Spleen (tissue), 11 donors: ENCODE data around the gene PBOV1. TPM values are rescaled to one million over a fixed set of nuclear protein-coding genes. Genes with fewer than 3 reads are reported as not detected.

Source experiments
- DNase-seq: peaks from one replicate; pipeline ENCODE4 v3.0.0-alpha.2; 2020
- H3K27ac ChIP-seq, 8 donors: fragments of 200-600 bp; sonication (generic) in 7 of 8; 1 replicate in 4 of 8; 2 replicates in 4 of 8; pipeline versions ENCODE4 v1.5.0 to v1.8.0; 2016 to 2021; ENCODE audit warnings: inconsistent platforms in 4 of 8, mild to moderate bottlenecking in 4 of 8, moderate library complexity in 1 of 8
- H3K27me3 ChIP-seq, 7 donors: fragments of 200-600 bp; sonication (generic) in 6 of 7; replicated peaks in 1 of 7; 1 replicate in 4 of 7; 2 replicates in 3 of 7; pipeline versions ENCODE4 v1.5.0 to v1.8.0; 2016 to 2021; ENCODE audit warnings: inconsistent platforms in 3 of 7, mild to moderate bottlenecking in 1 of 7
- H3K36me3 ChIP-seq, 6 donors: fragments of 200-600 bp; sonication (generic) in 5 of 6; 1 replicate in 4 of 6; 2 replicates in 2 of 6; pipeline versions ENCODE4 v1.5.0 to v1.8.0; 2016 to 2021; ENCODE audit warnings: inconsistent platforms in 2 of 6
- H3K4me1 ChIP-seq, 6 donors: fragments of 200-600 bp; sonication (generic) in 5 of 6; 1 replicate in 3 of 6; 2 replicates in 3 of 6; pipeline versions ENCODE4 v1.5.0 to v1.8.0; 2016 to 2021; ENCODE audit warnings: inconsistent platforms in 3 of 6
- H3K4me3 ChIP-seq, 8 donors: fragments of 200-600 bp; sonication (generic) in 7 of 8; 1 replicate in 4 of 8; 2 replicates in 4 of 8; pipeline versions ENCODE4 v1.5.0 to v1.8.0; 2016 to 2021; ENCODE audit warnings: inconsistent platforms in 4 of 8, mild to moderate bottlenecking in 4 of 8, moderate library complexity in 2 of 8
- H3K9me3 ChIP-seq, 8 donors: fragments of 200-600 bp; sonication (generic) in 7 of 8; 1 replicate in 4 of 8; 2 replicates in 4 of 8; pipeline versions ENCODE4 v1.5.0 to v1.8.0; 2016 to 2021; ENCODE audit warnings: inconsistent platforms in 4 of 8
- CTCF ChIP-seq, 11 experiments: fragments of 200-600 bp in 7 of 11; fragments of 450-650 bp in 4 of 11; sonication (generic) in 4 of 11; IDR thresholded peaks in 8 of 11; conservative IDR thresholded peaks in 3 of 11; 1 replicate in 7 of 11; 2 replicates in 4 of 11; pipeline versions ENCODE4 v1.4.0 to v1.8.0; 2016 to 2021; ENCODE audit warnings: antibody characterized with exemption in 11 of 11, inconsistent platforms in 4 of 11, mild to moderate bottlenecking in 1 of 11
- POLR2A ChIP-seq, 3 donors: fragments of 450-650 bp; IDR thresholded peaks; one replicate each; pipeline ENCODE4 v1.5.1; 2017; ENCODE audit warnings: antibody characterized with exemption in 3 of 3, mild to moderate bottlenecking in 1 of 3
- POLR2AphosphoS5 ChIP-seq, 3 donors: sonication (generic); formaldehyde crosslinking; IDR thresholded peaks; one replicate each; pipeline ENCODE4 v1.5.1; 2017; ENCODE audit warnings: antibody characterized with exemption in 3 of 3
- WGBS, 5 donors: extraction: QIAGEN DNeasy Blood & Tissue Kit in 3 of 5; methylation state at CpG; one replicate each; pipeline versions ENCODE4 v1.1.5 to v1.1.7; 2013 to 2018; 5-methylcytosine and 5-hydroxymethylcytosine counted together
- intact Hi-C: fragments of 100-400 bp; cut with DNase I; formaldehyde crosslinking; loops from one replicate; pipeline ENCODE4 v1.15.0; 2023; ENCODE audit warnings: low total_unique reads
- polyA plus RNA-seq, 3 donors: library from polyadenylated mRNA; stranded (reverse); fragments of 200-250 nt; gene quantifications; one replicate each; pipeline ENCODE4 v1.2.1, GENCODE V29; 2013
- total RNA-seq, 7 donors: library from RNA; depleted of rRNA in 3 of 7; stranded (reverse); fragments of >200 nt in 3 of 7; fragmentation: NEBNext Ultra II Directional in 4 of 7; extraction: Animal tissue kit (Norgen Biotek cat#: 25700) in 4 of 7; gene quantifications; one replicate each; pipeline versions ENCODE4 v1.1.0 to v1.2.1, GENCODE V29; 2016 to 2021
- donor health status: healthy with polysubstance abuse.
- donor health status: DM: no; HTN: no; CAD: no; lungs with moderate emphysema.
- donor health status: DM: no; HTN: no; CAD: no.
- donor health status: Bipolar disorder and iron deficiency.
- donor health status: healthy.
- donor health status: DM: no; HTN: no; CAD: no.
- donor health status: DM: yes; HTN: yes; CAD: no.

The PBOV1 gene
- total and polyA plus RNA-seq, 10 donors = not detected

- no peak overlapping the region for H3K4me3 ChIP-seq
- H3K36me3 ChIP-seq = no peaks in the 10 kb centered on the region
- H3K27me3 ChIP-seq = peaks cover 0 to 10% (median 0%) of the 10 kb centered on the region in 7 donors
- WGBS, 5 donors = 91 to 96% (median 93%) methylated on average over 11 to 20 of the region's 20 CpGs
- DNase-seq = no peak
- intact Hi-C loops = no loop called here
- no peaks in the 10 kb centered on the region for H3K9me3 ChIP-seq
- TF ChIP-seq POLR2AphosphoS5 (IDR thresholded peaks at IDR 0.05) = no peak
- no peak overlapping the region for H3K27ac ChIP-seq
- H3K4me1 ChIP-seq = no peaks in the 10 kb centered on the region
These were observed 37.2 kb upstream of the PBOV1 start for GRCh38 chr6:138255443-138255842.

GRCh38 chr6:138253731-138254130 is 35.4 kb upstream of the PBOV1 start:
- H3K9me3 ChIP-seq = no peaks in the 10 kb centered on the region
- no peak overlapping the region for H3K4me3 ChIP-seq
- H3K27ac ChIP-seq = no peak overlapping the region
- peaks cover 0 to 10% (median 0%) of the 10 kb centered on the region in 7 donors for H3K27me3 ChIP-seq
- intact Hi-C loops = no loop called here
- H3K4me1 ChIP-seq = no peaks in the 10 kb centered on the region
- WGBS, 5 donors = 92 to 98% (median 96%) methylated on average over 11 of the region's 11 CpGs
- H3K36me3 ChIP-seq = no peaks in the 10 kb centered on the region
- DNase-seq = no peak
- no peak for TF ChIP-seq POLR2AphosphoS5 (IDR thresholded peaks at IDR 0.05)
- TF ChIP-seq POLR2A (IDR thresholded peaks at IDR 0.05) = no peak

- WGBS, 5 donors = 86 to 96% (median 92%) methylated on average over 16 of the region's 16 CpGs
- no peaks in the 10 kb centered on the region for H3K4me1 ChIP-seq
- H3K4me3 ChIP-seq = no peak overlapping the region
- TF ChIP-seq CTCF (IDR thresholded peaks at IDR 0.05 in 8 of 11, conservative IDR thresholded peaks at IDR 0.05 in 3 of 11) = no peak
- no peak for TF ChIP-seq POLR2AphosphoS5 (IDR thresholded peaks at IDR 0.05)
- no peak for TF ChIP-seq POLR2A (IDR thresholded peaks at IDR 0.05)
- intact Hi-C loops = no loop called here
- no peaks in the 10 kb centered on the region for H3K36me3 ChIP-seq
- H3K27me3 ChIP-seq = peaks cover 0 to 10% (median 0%) of the 10 kb centered on the region in 7 donors
- DNase-seq = no peak
- no peak overlapping the region for H3K27ac ChIP-seq
- no peaks in the 10 kb centered on the region for H3K9me3 ChIP-seq
These were observed 32.4 kb upstream of the PBOV1 start for GRCh38 chr6:138250513-138251247.

- TF ChIP-seq CTCF (IDR thresholded peaks at IDR 0.05 in 8 of 11, conservative IDR thresholded peaks at IDR 0.05 in 3 of 11) (no peak), POLR2AphosphoS5 (IDR thresholded peaks at IDR 0.05) (no peak), POLR2A (IDR thresholded peaks at IDR 0.05) (no peak)
- Histone ChIP-seq H3K27ac (no peak overlapping the region), H3K4me3 (no peak overlapping the region), H3K4me1 (no peaks in the 10 kb centered on the region), H3K27me3 (peaks cover 0 to 10% (median 0%) of the 10 kb centered on the region in 7 donors), H3K36me3 (no peaks in the 10 kb centered on the region), H3K9me3 (no peaks in the 10 kb centered on the region)
- intact Hi-C loops = no loop called here
- WGBS, 5 donors = 93 to 96% (median 96%) methylated on average over 4 of the region's 4 CpGs
- no peak for DNase-seq
These were observed 31.8 kb upstream of the PBOV1 start for GRCh38 chr6:138250053-138250452.

GRCh38 chr6:138248878-138249277 is 30.6 kb upstream of the PBOV1 start:
- WGBS, 5 donors = 86 to 96% (median 92%) methylated on average over 1 of the region's 1 CpG
- no peaks in the 10 kb centered on the region for H3K36me3 ChIP-seq

More at GRCh38 chr6:138248878-138249277, 30.6 kb upstream of the PBOV1 start:
- intact Hi-C loops = no loop called here
- Histone ChIP-seq H3K9me3 (no peaks in the 10 kb centered on the region), H3K4me3 (no peak overlapping the region), H3K27ac (no peak overlapping the region), H3K4me1 (no peaks in the 10 kb centered on the region), H3K27me3 (peaks cover 0 to 5% (median 0%) of the 10 kb centered on the region in 7 donors)
- no peak for TF ChIP-seq POLR2AphosphoS5 (IDR thresholded peaks at IDR 0.05)
- no peak for TF ChIP-seq CTCF (IDR thresholded peaks at IDR 0.05 in 8 of 11, conservative IDR thresholded peaks at IDR 0.05 in 3 of 11)
- TF ChIP-seq POLR2A (IDR thresholded peaks at IDR 0.05) = no peak
- no peak for DNase-seq
